Suprapubic skin (tissue), 4 donors: Measurements from ENCODE around the gene INTS11.

ENCODE experiments used
- CTCF ChIP-seq, 2 donors: fragments of 200-600 bp in 1 of 2; fragments of 450-650 bp in 1 of 2; sonication (generic) in 1 of 2; IDR thresholded peaks; one replicate each; pipeline ENCODE4 v1.5.1; 2016 to 2019; ENCODE audit warnings: antibody characterized with exemption in 2 of 2, mild to moderate bottlenecking in 1 of 2, moderate library complexity in 1 of 2
- POLR2A ChIP-seq, 2 donors: fragments of 450-650 bp; IDR thresholded peaks; one replicate each; pipeline ENCODE4 v1.6.1; 2017; ENCODE audit warnings: antibody characterized with exemption in 2 of 2, mild to moderate bottlenecking in 2 of 2, moderate library complexity in 2 of 2
- POLR2AphosphoS5 ChIP-seq, 3 donors: sonication (generic); formaldehyde crosslinking; IDR thresholded peaks; one replicate each; pipeline ENCODE4 v1.6.1; 2017; ENCODE audit warnings: antibody characterized with exemption in 3 of 3

- no peak for TF ChIP-seq CTCF (IDR thresholded peaks at IDR 0.05)
- no peak for TF ChIP-seq POLR2A (IDR thresholded peaks at IDR 0.05)
- no peak for TF ChIP-seq POLR2AphosphoS5 (IDR thresholded peaks at IDR 0.05)
These were observed 56.2 kb downstream of the INTS11 start for GRCh38 chr1:1268284-1268682.
